IPS-15b (cell line): ENCODE data around the gene CCDC27.

Experiments used
- H3K27me3 ChIP-seq: one replicate; pipeline ENCODE4 v1.6.1; 2013; ENCODE audit warnings: low read length; ENCODE audit not compliant: control insufficient read depth, insufficient read depth
- H3K36me3 ChIP-seq: one replicate; pipeline ENCODE4 v1.6.1; 2013; ENCODE audit warnings: low read length; ENCODE audit not compliant: control insufficient read depth, insufficient read depth
- H3K4me1 ChIP-seq: one replicate; pipeline ENCODE4 v1.6.1; 2013; ENCODE audit warnings: mild to moderate bottlenecking, low read length; ENCODE audit not compliant: control insufficient read depth, insufficient read depth
- H3K4me3 ChIP-seq: one replicate; pipeline ENCODE4 v1.5.1; 2013; ENCODE audit warnings: low read depth, low read length
- H3K9ac ChIP-seq: one replicate; pipeline ENCODE4 v1.6.1; 2013; ENCODE audit warnings: low read depth, mild to moderate bottlenecking, low read length
- H3K9me3 ChIP-seq: one replicate; pipeline ENCODE4 v1.6.1; 2013; ENCODE audit warnings: mild to moderate bottlenecking, low read length; ENCODE audit not compliant: control insufficient read depth, insufficient read depth

Gene CCDC27

GRCh38 chr1:3753656-3754454, 1.6 kb downstream of the CCDC27 start:
- Histone ChIP-seq H3K27me3 (no peaks in the 10 kb centered on the region), H3K9ac (no peak overlapping the region), H3K36me3 (no peaks in the 10 kb centered on the region), H3K4me3 (no peak overlapping the region), H3K9me3 (no peaks in the 10 kb centered on the region), H3K4me1 (no peaks in the 10 kb centered on the region)

DNA sequence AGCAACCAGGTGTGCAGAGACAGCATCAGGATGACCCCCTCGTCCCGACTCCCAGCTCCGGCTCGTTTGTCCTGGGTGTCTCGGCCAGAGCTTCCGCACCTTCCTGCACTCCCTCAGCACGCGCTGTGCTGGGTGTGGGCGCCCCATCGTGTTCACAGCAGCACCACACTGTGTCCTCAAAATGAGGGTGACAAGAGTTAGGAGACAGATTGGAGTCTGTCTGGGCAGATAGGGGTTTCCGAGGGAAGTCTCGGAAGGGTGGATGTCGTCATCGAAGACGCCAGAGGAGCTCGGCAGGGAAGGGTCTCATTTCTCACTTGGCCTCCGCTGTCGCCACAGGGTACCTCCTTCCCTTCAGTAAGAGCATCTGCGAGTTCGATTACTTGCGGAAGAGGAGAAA, 4.1 kb downstream of the CCDC27 start:
- H3K9ac ChIP-seq, result no peak overlapping the region
- H3K4me1 ChIP-seq, result no peaks in the 10 kb centered on the region
- H3K9me3 ChIP-seq, result no peaks in the 10 kb centered on the region
- H3K27me3 ChIP-seq, result no peaks in the 10 kb centered on the region
- no peak overlapping the region for H3K4me3 ChIP-seq
- H3K36me3 ChIP-seq, result no peaks in the 10 kb centered on the region

GRCh38 chr1:3759164-3759563, 6.9 kb downstream of the CCDC27 start:
- Histone ChIP-seq H3K4me1 (no peaks in the 10 kb centered on the region), H3K4me3 (no peak overlapping the region), H3K9ac (no peak overlapping the region), H3K9me3 (no peaks in the 10 kb centered on the region), H3K27me3 (no peaks in the 10 kb centered on the region), H3K36me3 (no peaks in the 10 kb centered on the region)

GRCh38 chr1:3759796-3760195, 7.5 kb downstream of the CCDC27 start:
- no peaks in the 10 kb centered on the region for H3K27me3 ChIP-seq

DNA sequence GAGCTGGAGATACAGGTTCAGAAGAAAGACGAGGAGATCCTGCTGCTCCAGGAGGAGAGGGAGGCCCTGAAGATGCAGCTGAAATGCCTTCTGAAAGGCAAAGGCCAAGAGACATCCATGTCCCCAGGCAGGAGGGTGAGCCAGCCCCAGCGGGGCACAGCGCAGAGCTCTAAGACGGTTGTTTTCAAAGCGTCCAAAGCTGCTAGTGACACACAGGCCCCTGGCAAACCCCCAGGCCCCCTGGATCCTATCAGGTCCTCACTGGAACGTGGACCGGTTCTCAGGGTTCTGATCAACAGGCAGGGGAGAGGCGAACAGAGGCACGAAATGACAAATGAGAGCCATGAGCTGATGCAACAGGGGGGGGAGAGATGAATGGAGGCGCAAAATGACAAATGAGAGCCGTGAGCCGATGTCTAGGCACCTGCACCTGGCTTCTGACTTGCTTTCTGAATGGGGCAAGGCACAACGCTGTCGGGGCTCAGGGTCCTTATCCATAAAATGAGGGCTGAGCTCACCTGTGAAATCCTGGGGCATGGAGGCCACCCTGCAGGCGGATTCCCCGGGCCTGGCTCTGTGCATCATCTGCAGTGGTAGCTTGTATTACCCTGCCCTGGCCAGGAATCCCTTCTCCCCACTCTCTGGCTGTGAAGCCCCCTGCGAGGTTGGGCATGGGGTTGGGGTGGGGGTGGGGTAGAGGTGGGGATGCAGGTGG, 9.2 kb downstream of the CCDC27 start:
- no peaks in the 10 kb centered on the region for H3K4me1 ChIP-seq
- no peak overlapping the region for H3K9ac ChIP-seq
- no peak overlapping the region for H3K4me3 ChIP-seq
- H3K27me3 ChIP-seq, result peaks cover 2% of the 10 kb centered on the region
- no peaks in the 10 kb centered on the region for H3K9me3 ChIP-seq
- H3K36me3 ChIP-seq, result no peaks in the 10 kb centered on the region

More at GRCh38 chr1:3759796-3760195, 7.5 kb downstream of the CCDC27 start:
- no peaks in the 10 kb centered on the region for H3K9me3 ChIP-seq
- H3K4me3 ChIP-seq, result no peak overlapping the region
- H3K36me3 ChIP-seq, result no peaks in the 10 kb centered on the region
- H3K4me1 ChIP-seq, result no peaks in the 10 kb centered on the region
- H3K9ac ChIP-seq, result no peak overlapping the region

- no peaks in the 10 kb centered on the region for H3K4me1 ChIP-seq
- peaks cover 2% of the 10 kb centered on the region for H3K27me3 ChIP-seq
- no peak overlapping the region for H3K9ac ChIP-seq
- no peaks in the 10 kb centered on the region for H3K36me3 ChIP-seq
- no peak overlapping the region for H3K4me3 ChIP-seq
- no peaks in the 10 kb centered on the region for H3K9me3 ChIP-seq
Measured at GRCh38 chr1:3762151-3762872, 10.1 kb downstream of the CCDC27 start.

DNA sequence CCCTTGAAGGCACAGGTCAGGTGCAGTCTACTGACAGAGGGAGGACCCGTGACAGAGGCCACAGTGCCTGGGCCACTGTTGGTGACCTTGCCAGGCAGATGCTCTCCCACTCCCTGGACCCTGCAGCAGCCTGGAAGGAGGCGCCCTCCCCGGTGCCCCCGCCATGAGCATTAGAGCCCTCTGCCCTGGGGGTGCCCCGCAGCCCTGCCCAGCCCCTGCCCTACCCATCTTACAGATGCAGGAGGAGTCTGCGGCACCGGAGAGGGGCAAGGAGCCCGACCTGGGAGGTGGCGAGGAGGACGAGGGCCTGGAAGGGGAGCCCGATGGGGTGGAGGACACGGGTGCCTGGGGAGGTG, 10.6 kb downstream of the CCDC27 start:
- no peaks in the 10 kb centered on the region for H3K36me3 ChIP-seq
- no peak overlapping the region for H3K9ac ChIP-seq
- peaks cover 2% of the 10 kb centered on the region for H3K27me3 ChIP-seq
- H3K4me1 ChIP-seq, result no peaks in the 10 kb centered on the region
- H3K9me3 ChIP-seq, result no peaks in the 10 kb centered on the region
- H3K4me3 ChIP-seq, result no peak overlapping the region

DNA sequence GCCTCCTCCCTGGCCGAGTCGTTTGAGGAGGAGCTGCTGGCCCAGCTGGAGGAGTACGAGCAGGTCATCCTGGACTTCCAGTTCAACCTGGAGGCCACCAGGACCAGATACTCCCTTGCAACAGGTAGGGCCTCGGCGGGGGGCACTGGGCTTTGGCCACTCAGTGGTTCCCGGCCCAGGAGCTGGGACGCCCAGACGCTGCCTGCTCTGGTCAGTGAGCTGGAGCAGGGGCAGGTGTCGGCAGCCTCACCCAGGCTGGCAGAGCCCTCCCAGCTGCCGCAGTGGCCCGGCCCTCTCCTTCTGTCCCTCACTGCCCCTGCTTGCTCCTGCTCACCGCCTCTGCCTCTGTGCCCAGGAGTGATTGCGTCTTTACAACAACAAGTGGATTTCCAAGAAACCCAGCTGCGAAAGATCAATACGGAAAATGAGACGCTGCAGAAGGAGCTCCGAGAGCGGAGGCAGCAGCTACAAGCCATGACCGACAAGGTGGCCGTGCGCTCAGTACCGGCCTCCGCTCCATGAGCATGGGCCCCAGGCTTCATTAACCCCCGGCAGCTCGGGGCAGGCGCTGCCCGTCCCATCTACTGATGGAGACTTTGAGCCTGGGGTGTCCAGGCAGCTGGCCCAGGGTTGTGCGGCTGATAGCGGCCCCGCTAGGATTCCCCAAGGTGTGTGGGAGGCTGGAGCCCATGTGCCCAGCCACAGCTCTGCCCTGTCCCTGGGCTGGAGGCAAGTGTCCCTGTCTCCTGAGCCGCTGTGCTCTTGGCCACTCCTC, 11.3 kb downstream of the CCDC27 start:
- H3K9me3 ChIP-seq, result no peaks in the 10 kb centered on the region
- no peaks in the 10 kb centered on the region for H3K4me1 ChIP-seq
- H3K9ac ChIP-seq, result no peak overlapping the region
- H3K36me3 ChIP-seq, result no peaks in the 10 kb centered on the region
- peaks cover 2% of the 10 kb centered on the region for H3K27me3 ChIP-seq
- no peak overlapping the region for H3K4me3 ChIP-seq

- Histone ChIP-seq H3K4me1 (no peaks in the 10 kb centered on the region), H3K9me3 (no peaks in the 10 kb centered on the region), H3K27me3 (peaks cover 5% of the 10 kb centered on the region), H3K9ac (no peak overlapping the region), H3K36me3 (no peaks in the 10 kb centered on the region), H3K4me3 (no peak overlapping the region)
Measured at GRCh38 chr1:3767328-3767925, 15.2 kb downstream of the CCDC27 start.

DNA sequence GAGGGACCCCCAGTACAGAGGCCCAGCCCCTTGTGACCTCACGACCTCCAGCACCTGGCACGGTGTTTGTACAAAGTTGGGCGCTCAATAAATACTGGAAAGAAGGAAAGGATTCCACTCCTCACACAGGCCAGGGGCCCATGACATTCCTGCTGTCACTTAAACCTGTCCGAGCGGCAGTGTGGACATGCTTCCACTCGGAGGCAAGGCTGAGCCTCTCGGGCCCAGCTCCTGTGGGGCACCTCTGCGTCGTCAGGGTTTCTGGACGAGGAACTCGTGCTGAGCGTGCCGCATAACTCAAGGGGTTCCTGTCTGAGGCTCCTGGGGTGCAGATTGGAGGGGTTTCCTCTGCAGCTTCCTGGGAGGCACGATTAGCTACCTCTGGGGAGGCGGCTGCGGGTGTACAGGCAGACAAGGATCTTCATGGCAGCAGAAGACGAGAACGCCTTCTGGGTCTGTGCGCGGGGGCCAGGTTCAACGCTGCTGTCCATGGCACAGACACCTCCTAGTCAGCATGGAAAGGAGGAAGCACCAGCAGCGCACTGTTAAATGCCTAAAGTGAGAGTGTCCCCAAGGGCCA, 16.7 kb downstream of the CCDC27 start:
- Histone ChIP-seq H3K4me1 (peaks cover 3% of the 10 kb centered on the region), H3K27me3 (peaks cover 5% of the 10 kb centered on the region), H3K9me3 (no peaks in the 10 kb centered on the region), H3K4me3 (no peak overlapping the region), H3K36me3 (peaks cover 2% of the 10 kb centered on the region), H3K9ac (no peak overlapping the region)
